GM18499 (cell line): ENCODE measurements around the gene NOXA1.
A peak's percentile ranks its signal among the peaks of the same experiment; 100 is the strongest.

Experiments
- ATAC-seq: cut with Tn5 transposase; IDR thresholded peaks from one replicate; pipeline ENCODE4 v1.9.1; 2021; ENCODE audit warnings: moderate number of reproducible peaks; ENCODE audit not compliant: insufficient read depth, unreplicated experiment

NOXA1 gene

GRCh38 chr9:137479892-137480685 lies 56.9 kb downstream of the NOXA1 start:
- ATAC-seq: no peak

- no peak for ATAC-seq
Observed at GRCh38 chr9:137480686-137481683, 57.8 kb downstream of the NOXA1 start.

DNA sequence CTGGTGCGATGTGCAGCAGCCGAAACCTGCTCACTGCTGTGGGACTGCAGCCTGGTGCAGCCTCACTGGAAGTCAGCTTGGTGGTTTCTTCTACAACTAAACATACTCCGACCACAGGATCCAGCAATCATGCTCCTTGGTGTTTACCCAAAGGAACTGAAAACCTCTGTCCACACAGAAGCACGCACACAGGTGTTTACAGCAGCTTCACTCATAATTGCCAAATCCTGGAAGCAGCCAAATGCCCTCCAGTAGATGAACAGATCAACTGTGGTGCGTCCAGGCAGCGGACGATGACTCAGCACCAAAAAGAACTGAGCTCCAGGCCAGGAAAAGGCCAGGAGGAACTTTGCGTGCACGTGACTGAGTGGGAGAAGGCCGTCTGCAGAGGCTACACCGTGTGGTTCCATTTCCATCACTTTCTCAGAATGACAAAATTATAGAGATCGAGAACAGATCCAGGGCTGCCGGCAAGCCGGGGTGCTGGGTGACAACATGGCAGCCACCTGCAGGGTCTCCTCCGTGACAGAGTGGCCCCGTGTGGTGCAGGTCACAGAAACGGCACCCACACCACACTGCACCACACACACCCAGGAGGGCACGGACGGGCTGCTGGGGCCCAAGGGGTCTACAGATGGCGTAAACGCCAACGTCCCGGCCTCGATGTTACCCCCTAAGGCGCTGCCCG lies 59.0 kb downstream of the NOXA1 start:
- ATAC-seq: peak; percentile 61
